CD4-positive, alpha-beta T cell treated with Interferon gamma for 1 hour (primary cell): ENCODE results near the gene TMEM161B.
A peak's percentile ranks its signal among the peaks of the same experiment; 100 is the strongest.
"Not testable (repeated sequence)": the region's sequence is repeated elsewhere in the genome, so short reads cannot be mapped to it uniquely, and the experiment has no call there.

Experiments
- DNase-seq: peaks from one replicate; pipeline ENCODE4 v3.0.0-alpha.2; 2020

TMEM161B gene

GRCh38 chr5:88248743-88249540 is 19.7 kb downstream of the TMEM161B start:
- no peak for DNase-seq

- no peak for DNase-seq
These were observed 20.6 kb downstream of the TMEM161B start for GRCh38 chr5:88248094-88248493.

- DNase-seq = no peak
These were observed 22.8 kb downstream of the TMEM161B start for GRCh38 chr5:88245893-88246244.

- no peak for DNase-seq
These were observed 23.3 kb downstream of the TMEM161B start for GRCh38 chr5:88245241-88245892.

- DNase-seq = no peak
These were observed 24.0 kb downstream of the TMEM161B start for GRCh38 chr5:88244686-88245085.

GRCh38 chr5:88243493-88243892 is 25.2 kb downstream of the TMEM161B start:
- DNase-seq = not testable (repeated sequence)

- DNase-seq = no peak
These were observed 29.9 kb downstream of the TMEM161B start for GRCh38 chr5:88238732-88239131.

- no peak for DNase-seq
These were observed 31.6 kb downstream of the TMEM161B start for GRCh38 chr5:88236866-88237642.

- DNase-seq = no peak
These were observed 32.8 kb downstream of the TMEM161B start for GRCh38 chr5:88235828-88236227.

- no peak for DNase-seq
These were observed 33.3 kb downstream of the TMEM161B start for GRCh38 chr5:88235346-88235745.

GRCh38 chr5:88230546-88231066 is 38.0 kb downstream of the TMEM161B start:
- no peak for DNase-seq

GRCh38 chr5:88226881-88227450 is 41.7 kb downstream of the TMEM161B start:
- DNase-seq = no peak

GRCh38 chr5:88214655-88215054 is 54.0 kb downstream of the TMEM161B start:
- no peak for DNase-seq

- DNase-seq = no peak
These were observed 61.1 kb downstream of the TMEM161B start for GRCh38 chr5:88207575-88207974.

- peak; percentile 24 for DNase-seq
These were observed 64.5 kb downstream of the TMEM161B start for GRCh38 chr5:88203981-88204750.

- DNase-seq = no peak
These were observed 73.0 kb downstream of the TMEM161B start for GRCh38 chr5:88195636-88196035.

- no peak for DNase-seq
These were observed 74.7 kb downstream of the TMEM161B start for GRCh38 chr5:88193896-88194295.

GRCh38 chr5:88190106-88190834 is 78.4 kb downstream of the TMEM161B start:
- DNase-seq = no peak

GRCh38 chr5:88189484-88189883 is 79.2 kb downstream of the TMEM161B start:
- DNase-seq = not testable (repeated sequence)

- DNase-seq = no peak
These were observed 80.0 kb downstream of the TMEM161B start for GRCh38 chr5:88188458-88189132.

GRCh38 chr5:88183255-88183654 is 85.4 kb downstream of the TMEM161B start:
- no peak for DNase-seq
